ENCODE measurements around the gene CDKL2.

- TF ChIP-seq RARB (CRISPR knock-in tag; IDR thresholded peaks at IDR 0.05): no peak
- no peak for TF ChIP-seq USF2 (IDR thresholded peaks at IDR 0.05)
- no peak for TF ChIP-seq CTCF (IDR thresholded peaks at IDR 0.05)
- no peak for TF ChIP-seq POLR2A (IDR thresholded peaks at IDR 0.05; ENCODE audit: low read length)
- no peak for TF ChIP-seq RNF2 (IDR thresholded peaks at IDR 0.05; ENCODE audit: borderline replicate concordance, low read depth)
- no peak for TF ChIP-seq SMC3 (IDR thresholded peaks at IDR 0.05)
- no peak for TF ChIP-seq NR3C1 (IDR thresholded peaks at IDR 0.05)
- no peak for TF ChIP-seq CEBPB (IDR thresholded peaks at IDR 0.05)
- no peak for TF ChIP-seq POLR2AphosphoS2 (conservative IDR thresholded peaks at IDR 0.05; ENCODE audit: low read length)
- TF ChIP-seq RAD21 (conservative IDR thresholded peaks at IDR 0.05 in 1 of 2, IDR thresholded peaks at IDR 0.05 in 1 of 2): no peak
- no peak for TF ChIP-seq PBX3 (IDR thresholded peaks at IDR 0.05)
- TF ChIP-seq REST (IDR thresholded peaks at IDR 0.05): no peak
- no peak for TF ChIP-seq CHD2 (IDR thresholded peaks at IDR 0.05; ENCODE audit: low read length, partially characterized antibody)
- no peak for TF ChIP-seq MAZ (IDR thresholded peaks at IDR 0.05; ENCODE audit: borderline replicate concordance, low read depth, low read length)
Measured at GRCh38 chr4:75598390-75598789, 31.9 kb downstream of the CDKL2 start.
